SK-N-SH (cell line): ENCODE results near the gene NTM. TPM values are rescaled to one million over a fixed set of nuclear protein-coding genes. Genes with fewer than 3 reads are reported as not detected.

Experiments used
- CTCF ChIA-PET: fragments of 300-600, 350-600 bp; formaldehyde crosslinking; extraction: SDS; loops from one replicate; lab custom pipeline; 2021; lab: Yijun Ruan, JAX
- POLR2A ChIA-PET: fragments of 350-600 bp; sonication (Branson Sonifier 250); formaldehyde crosslinking; extraction: SDS; loops from one replicate; lab custom pipeline; 2020; ENCODE audit warnings: antibody characterized with exemption, inconsistent platforms; lab: Yijun Ruan, JAX
- DNase-seq: peaks from one replicate; pipeline ENCODE4 v3.0.0; 2012
- H2AFZ ChIP-seq: fragments of 200-600 bp; sonication (generic); 2 replicates; pipeline ENCODE4 v1.8.1; 2016; ENCODE audit warnings: antibody characterized with exemption, mild to moderate bottlenecking, low read depth
- H3F3A ChIP-seq: fragments of 200-600 bp; sonication (generic); replicated peaks from 2 replicates; pipeline ENCODE3; 2016; ENCODE audit warnings: antibody characterized with exemption, mild to moderate bottlenecking; ENCODE audit not compliant: insufficient read depth
- H3K27ac ChIP-seq, 2 experiments: fragments of 200-500 bp in 1 of 2; fragments of 200-600 bp in 1 of 2; sonication (Bioruptor generic) in 1 of 2; sonication (generic), shearing (Covaris generic) in 1 of 2; 2 replicates each; pipeline versions ENCODE4 v1.5.1 to v1.6.1; 2014 to 2016; ENCODE audit warnings: low read depth in 2 of 2, inconsistent platforms in 1 of 2, low read length in 1 of 2, mild to moderate bottlenecking in 1 of 2, mixed read lengths in 1 of 2
- H3K27me3 ChIP-seq: fragments of 200-600 bp; sonication (generic), shearing (Covaris generic); 2 replicates; pipeline ENCODE4 v1.6.1; 2016; ENCODE audit warnings: mixed run types; ENCODE audit not compliant: insufficient read depth
- H3K36me3 ChIP-seq, 2 experiments: fragments of 200-500 bp in 1 of 2; fragments of 200-600 bp in 1 of 2; sonication (Bioruptor generic) in 1 of 2; sonication (generic) in 1 of 2; replicated peaks in 1 of 2; 2 replicates each; pipeline versions ENCODE3 to v1.5.1; 2014 to 2016; ENCODE audit warnings: low read length in 1 of 2, mild to moderate bottlenecking in 1 of 2; ENCODE audit not compliant: insufficient read depth in 2 of 2, control insufficient read depth in 1 of 2
- H3K4me1 ChIP-seq, 2 experiments: fragments of 200-500 bp in 1 of 2; fragments of 200-600 bp in 1 of 2; sonication (Bioruptor generic) in 1 of 2; sonication (generic), shearing (Covaris generic) in 1 of 2; 2 replicates each; pipeline versions ENCODE4 v1.5.1 to v1.6.1; 2014 to 2016; ENCODE audit warnings: low read depth in 1 of 2, low read length in 1 of 2, mixed run types in 1 of 2; ENCODE audit not compliant: insufficient read depth in 2 of 2, control insufficient read depth in 1 of 2
- H3K4me2 ChIP-seq: fragments of 200-600 bp; sonication (generic), shearing (Covaris generic); 2 replicates; pipeline ENCODE4 v1.6.1; 2017; ENCODE audit warnings: mixed run types
- H3K4me3 ChIP-seq, 2 experiments: fragments of 200-500 bp in 1 of 2; fragments of 200-600 bp in 1 of 2; sonication (Bioruptor generic) in 1 of 2; sonication (generic), shearing (Covaris generic) in 1 of 2; 2 replicates each; pipeline versions ENCODE4 v1.5.1 to v1.8.1; 2014 to 2016; ENCODE audit warnings: low read depth in 2 of 2, inconsistent platforms in 1 of 2, low read length in 1 of 2, mild to moderate bottlenecking in 1 of 2, mixed read lengths in 1 of 2, moderate library complexity in 1 of 2
- H3K79me2 ChIP-seq: fragments of 200-600 bp; sonication (generic); 2 replicates; pipeline ENCODE4 v1.8.1; 2017; ENCODE audit warnings: mild to moderate bottlenecking; ENCODE audit not compliant: insufficient read depth
- H3K9ac ChIP-seq: fragments of 200-600 bp; sonication (generic); 2 replicates; pipeline ENCODE4 v1.6.1; 2017; ENCODE audit warnings: mixed run types
- H3K9me2 ChIP-seq: fragments of 200-600 bp; sonication (generic); 2 replicates; pipeline ENCODE4 v1.6.1; 2017; ENCODE audit warnings: mixed run types
- H3K9me3 ChIP-seq: fragments of 200-600 bp; sonication (generic); 2 replicates; pipeline ENCODE4 v1.6.1; 2017; ENCODE audit warnings: mixed run types, mild to moderate bottlenecking, moderate library complexity
- H4K20me1 ChIP-seq: fragments of 200-600 bp; sonication (generic); 2 replicates; pipeline ENCODE4 v1.6.1; 2017; ENCODE audit warnings: mild to moderate bottlenecking, mixed run types; ENCODE audit not compliant: insufficient read depth
- CHD2 ChIP-seq: fragments of 150-350 bp; IDR thresholded peaks from 2 replicates; pipeline ENCODE4 v1.6.1; 2018; ENCODE audit warnings: low read length; ENCODE audit not compliant: partially characterized antibody
- CTCF ChIP-seq: fragments of 200-600 bp; sonication (generic); IDR thresholded peaks from 2 replicates; pipeline ENCODE4 v1.6.1; 2017; ENCODE audit warnings: antibody characterized with exemption, mild to moderate bottlenecking, moderate library complexity
- ELF1 ChIP-seq: IDR thresholded peaks from 2 replicates; pipeline ENCODE4 v1.4.0; 2012
- EP300 ChIP-seq, 2 experiments: IDR thresholded peaks; 2 replicates each; pipeline versions ENCODE4 v1.4.0 to v1.6.1; 2012; ENCODE audit warnings: borderline replicate concordance in 1 of 2, low read depth in 1 of 2, low read length in 1 of 2
- EZH2phosphoT487 ChIP-seq: fragments of 200-600 bp; sonication (generic); IDR thresholded peaks from 2 replicates; pipeline ENCODE4 v1.6.1; 2017; ENCODE audit warnings: low read depth, mixed run types, mild to moderate bottlenecking, antibody characterized with exemption, moderate library complexity, borderline replicate concordance
- FOSL2 ChIP-seq: IDR thresholded peaks from 2 replicates; pipeline ENCODE4 v1.4.0; 2012; ENCODE audit warnings: low read depth, mild to moderate bottlenecking, moderate library complexity, borderline replicate concordance
- IRF3 ChIP-seq: fragments of 150-350 bp; IDR thresholded peaks from 2 replicates; pipeline ENCODE4 v1.6.1; 2016; ENCODE audit warnings: mild to moderate bottlenecking, low read depth, low read length
- PBX3 ChIP-seq: IDR thresholded peaks from 2 replicates; pipeline ENCODE4; 2012
- POLR2AphosphoS5 ChIP-seq: IDR thresholded peaks from 2 replicates; pipeline ENCODE4 v1.6.1; 2012; ENCODE audit warnings: low read depth, low read length
- SIN3A ChIP-seq: IDR thresholded peaks from 2 replicates; pipeline ENCODE4 v1.6.1; 2012; ENCODE audit warnings: low read depth, mild to moderate bottlenecking, low read length, moderate library complexity, borderline replicate concordance
- TAF1 ChIP-seq: IDR thresholded peaks from 2 replicates; pipeline ENCODE4 v1.6.1; 2012; ENCODE audit warnings: low read depth, mild to moderate bottlenecking, low read length, moderate library complexity, borderline replicate concordance
- TEAD4 ChIP-seq: IDR thresholded peaks from 2 replicates; pipeline ENCODE4 v1.4.0; 2012; ENCODE audit warnings: mild to moderate bottlenecking, borderline replicate concordance; ENCODE audit not compliant: insufficient read depth
- USF1 ChIP-seq: IDR thresholded peaks from 2 replicates; pipeline ENCODE4 v1.4.0; 2012; ENCODE audit warnings: low read depth, borderline replicate concordance
- WGBS: methylation state at CpG from one replicate; pipeline ENCODE4 v1.1.6; 2017; ENCODE audit warnings: low lambda C conversion rate; 5-methylcytosine and 5-hydroxymethylcytosine counted together
- polyA plus RNA-seq, 3 experiments: library from polyadenylated mRNA; depleted of rRNA; stranded (reverse); fragments of >200 nt; gene quantifications; 2 replicates each; pipeline ENCODE4 v1.2.3, GENCODE V29; 2012

Gene NTM
- polyA plus RNA-seq, 1 of the 3 experiments (the other 2 are of a cell fraction): 20.0 TPM

- H2AFZ ChIP-seq: no peak overlapping the region
- no peaks in the 10 kb centered on the region for H3K36me3 ChIP-seq
- H3K9me2 ChIP-seq: no peaks in the 10 kb centered on the region
- no peak overlapping the region for H3K9ac ChIP-seq
- POLR2A ChIA-PET: no interaction called here
- H3K79me2 ChIP-seq: no peaks in the 10 kb centered on the region
- 41% methylated on average over 5 of the region's 9 CpGs for WGBS
- no peak overlapping the region for H3K27ac ChIP-seq
- TF ChIP-seq FOSL2: no peak
- no peaks in the 10 kb centered on the region for H3K4me1 ChIP-seq
- H3F3A ChIP-seq: no peaks in the 10 kb centered on the region
- H3K27me3 ChIP-seq: peaks cover 5% of the 10 kb centered on the region; the same call in 1 of the 2 replicates
- H3K4me3 ChIP-seq: no peak overlapping the region
- DNase-seq: no peak
- H4K20me1 ChIP-seq: no peaks in the 10 kb centered on the region
- CTCF ChIA-PET: interaction anchor here (5.1 to 5.7 kb wide), 2 partner anchors 8 to 11 kb away, joined by 37 to 49 read pairs; no protein-coding TSS in a partner anchor
- H3K4me2 ChIP-seq: no peak overlapping the region
- H3K9me3 ChIP-seq: no peaks in the 10 kb centered on the region
Measured at GRCh38 chr11:131681920-131682319, 311.5 kb downstream of the NTM start.

- no peak for TF ChIP-seq EP300 (IDR thresholded peaks at IDR 0.05; ENCODE audit: borderline replicate concordance in 1 of 2, low read depth in 1 of 2, low read length in 1 of 2)
- TF ChIP-seq IRF3: no peak
- TF ChIP-seq ELF1: no peak
- no peak for TF ChIP-seq POLR2AphosphoS5
- TF ChIP-seq TAF1: no peak
- no peak for TF ChIP-seq SIN3A
- TF ChIP-seq PBX3: no peak
- no peak for TF ChIP-seq CTCF
- no peak for TF ChIP-seq CHD2
- TF ChIP-seq EZH2phosphoT487: no peak
- TF ChIP-seq USF1: no peak
- TF ChIP-seq TEAD4: no peak
- no peaks in the 10 kb centered on the region for H3F3A ChIP-seq
- no peak overlapping the region for H3K4me2 ChIP-seq
- POLR2A ChIA-PET: no interaction called here
- no peak for DNase-seq
- H3K9me2 ChIP-seq: no peaks in the 10 kb centered on the region
- no peaks in the 10 kb centered on the region for H3K9me3 ChIP-seq
- H3K4me1 ChIP-seq: no peaks in the 10 kb centered on the region
- no peak overlapping the region for H3K4me3 ChIP-seq
- no peaks in the 10 kb centered on the region for H3K79me2 ChIP-seq
- H3K27me3 ChIP-seq: peaks cover 5% of the 10 kb centered on the region; the same call in 1 of the 2 replicates
- no peaks in the 10 kb centered on the region for H4K20me1 ChIP-seq
- no peaks in the 10 kb centered on the region for H3K36me3 ChIP-seq
- 56% methylated on average over 13 of the region's 22 CpGs for WGBS
- no peak overlapping the region for H3K27ac ChIP-seq
- no peak overlapping the region for H2AFZ ChIP-seq
- no peak overlapping the region for H3K9ac ChIP-seq
- CTCF ChIA-PET: interaction anchor here (5.1 to 5.7 kb wide), 2 partner anchors 8 to 10 kb away, joined by 37 to 49 read pairs; no protein-coding TSS in a partner anchor
Measured at GRCh38 chr11:131682373-131683015, 312.1 kb downstream of the NTM start.
